Motor neuron (in vitro differentiated cells): ENCODE measurements around the gene FGFR2. TPM values are rescaled to one million over a fixed set of nuclear protein-coding genes. Genes with fewer than 3 reads are reported as not detected.

Source experiments
- ATAC-seq, 8 experiments: fragments of 200-7000 bp; cut with Tn5 transposase; replicated peaks in 6 of 8; 2 replicates each; pipeline ENCODE4 v1.8.0; 2021; ENCODE audit warnings: mild to moderate bottlenecking in 8 of 8, moderate library complexity in 8 of 8
- H3K27ac ChIP-seq, 2 donors: fragments of 250-450 bp; sonication (Bioruptor Pico); 2 replicates each; pipeline ENCODE4 v1.9.0; 2021; ENCODE audit warnings: antibody characterized with exemption in 2 of 2, mild to moderate bottlenecking in 2 of 2, moderate library complexity in 1 of 2
- H3K4me1 ChIP-seq, 2 donors: fragments of 250-450 bp; sonication (Bioruptor Pico); replicated peaks in 1 of 2; 2 replicates each; pipeline ENCODE4 v1.6.1; 2021; ENCODE audit warnings: antibody characterized with exemption in 2 of 2, mild to moderate bottlenecking in 2 of 2, moderate library complexity in 1 of 2
- H3K4me3 ChIP-seq, 5 donors: fragments of 250-450 bp; sonication (Bioruptor Pico); 2 replicates each; pipeline ENCODE4 v1.9.0; 2021; ENCODE audit warnings: antibody characterized with exemption in 5 of 5, mild to moderate bottlenecking in 5 of 5, moderate library complexity in 4 of 5
- WGBS, 10 experiments: fragments of 450-650 bp; shearing (Covaris generic); methylation state at CpG; one replicate each; pipeline ENCODE4 v1.0.0; 2022; 5-methylcytosine and 5-hydroxymethylcytosine counted together
- in situ Hi-C, 9 experiments: fragments of 400-800 bp; cut with MboI; loops; one replicate each; pipeline ENCODE4 v1.15.0; 2021; ENCODE audit warnings: low sequenced_read_pairs in 9 of 9, low pct_unique_long_range_greater_than_20kb in 2 of 9; ENCODE audit not compliant: unreplicated experiment in 9 of 9
- total RNA-seq, 8 experiments: library from RNA; unstranded; fragments of 300-600 nt; gene quantifications; 2 replicates each; pipeline versions ENCODE4 v1.2.3 to v1.2.4, GENCODE V29; 2022

Gene FGFR2
- 10 to 100 TPM in 7 of 8 experiments, under 1 TPM in 1; 0.20 to 100.0 (median 32.4) TPM for total RNA-seq

- ATAC-seq = peak; percentile 67 to 97 (median 75)
- in situ Hi-C loops = no loop called here
- H3K4me3 ChIP-seq = peak within 1 kb of the TSS; percentile 51 to 78 (median 51)
- WGBS, 10 experiments = 0 to 3% (median 2%) methylated on average over 1 to 27 of the region's 92 CpGs; no CpG with 5 or more reads in 3 of the 10 experiments
- H3K4me1 ChIP-seq = peaks cover 38 to 46% of the 10 kb centered on the region in 2 donors
- H3K27ac ChIP-seq = peak within 1 kb of the TSS; percentile 58 to 84
Observed at GRCh38 chr10:121598263-121599249, at the start of gene FGFR2. FGFR2 (minus strand) TSS chr10:121598444; CDS start chr10:121593817, 4,627 bp downstream.

GRCh38 chr10:121647401-121647800 lies 49.2 kb upstream of the FGFR2 start:
- WGBS, 10 experiments = 0 to 100% (median 90%) methylated on average over 1 to 3 of the region's 4 CpGs; no CpG with 5 or more reads in 1 of the 10 experiments
- H3K4me3 ChIP-seq = no peak overlapping the region
- in situ Hi-C loops = no loop called here
- H3K4me1 ChIP-seq = peaks cover 0 to 6% of the 10 kb centered on the region in 2 donors
- no peak overlapping the region for H3K27ac ChIP-seq
- no peak for ATAC-seq

- H3K4me3 ChIP-seq = no peak overlapping the region
- in situ Hi-C loops = no loop called here
Observed at GRCh38 chr10:121645696-121646095, 47.5 kb upstream of the FGFR2 start.

GRCh38 chr10:121644501-121644900 lies 46.3 kb upstream of the FGFR2 start:
- Histone ChIP-seq H3K4me1 (peaks cover 0 to 6% of the 10 kb centered on the region in 2 donors), H3K4me3 (no peak overlapping the region), H3K27ac (no peak overlapping the region)
- WGBS, 10 experiments = 20 to 70% (median 50%) methylated on average over 1 to 2 of the region's 2 CpGs; no CpG with 5 or more reads in 6 of the 10 experiments
- ATAC-seq = peak in 2 of 8 experiments; percentile 31 to 33
- in situ Hi-C loops = no loop called here

More at GRCh38 chr10:121645696-121646095, 47.5 kb upstream of the FGFR2 start:
- WGBS, 10 experiments = 20 to 93% (median 82%) methylated on average over 1 to 7 of the region's 7 CpGs; no CpG with 5 or more reads in 2 of the 10 experiments
- peaks cover 0 to 6% of the 10 kb centered on the region in 2 donors for H3K4me1 ChIP-seq
- no peak for ATAC-seq
- H3K27ac ChIP-seq = no peak overlapping the region

DNA sequence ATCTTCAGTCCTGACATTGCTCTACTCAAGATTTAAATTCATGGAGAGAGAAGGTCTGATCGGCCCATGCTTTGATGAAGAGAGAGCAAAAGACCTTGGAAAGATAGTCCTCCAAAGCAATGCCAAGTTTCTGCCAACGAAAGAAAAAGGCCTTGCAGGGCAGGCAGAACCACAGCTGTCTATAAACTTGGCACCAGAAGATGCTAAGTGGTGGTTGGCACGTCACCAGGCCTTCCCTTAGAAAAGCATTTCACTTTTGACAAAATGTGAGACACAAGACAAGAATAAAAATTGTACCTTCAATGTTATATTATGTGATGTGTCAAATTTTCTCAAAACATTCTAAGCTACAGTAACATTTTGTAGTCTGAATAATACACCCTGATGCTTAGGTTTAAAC lies 42.0 kb upstream of the FGFR2 start:
- H3K27ac ChIP-seq = no peak overlapping the region
- no peak for ATAC-seq
- H3K4me3 ChIP-seq = no peak overlapping the region
- H3K4me1 ChIP-seq = peaks cover 0 to 4% of the 10 kb centered on the region in 2 donors
- WGBS, 10 experiments = 0 to 100% (median 79%) methylated on average over 1 to 3 of the region's 3 CpGs; no CpG with 5 or more reads in 2 of the 10 experiments
- in situ Hi-C loops = no loop called here

DNA sequence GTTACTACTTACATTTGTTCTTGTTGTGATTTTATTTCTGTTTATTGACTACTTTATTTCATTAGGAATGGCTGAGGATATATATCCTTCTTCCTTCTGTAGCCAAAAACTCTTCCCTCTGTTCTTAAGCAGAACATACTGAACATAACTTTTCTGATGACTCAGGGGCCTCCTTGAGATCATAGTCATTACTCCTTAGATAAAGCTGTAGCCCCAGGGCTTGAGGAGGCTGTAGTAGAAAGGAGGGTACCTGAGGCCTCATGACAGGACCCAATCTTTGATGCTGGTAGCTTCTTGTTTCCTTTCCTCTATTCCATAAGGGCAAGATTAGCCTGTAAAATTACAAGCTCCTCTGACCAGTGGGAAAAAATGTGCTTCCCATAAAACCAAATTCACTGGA lies 41.2 kb upstream of the FGFR2 start:
- H3K4me1 ChIP-seq = peaks cover 0 to under 1% of the 10 kb centered on the region in 2 donors
- no peak overlapping the region for H3K4me3 ChIP-seq
- ATAC-seq = no peak
- no peak overlapping the region for H3K27ac ChIP-seq
- in situ Hi-C loops = no loop called here

DNA sequence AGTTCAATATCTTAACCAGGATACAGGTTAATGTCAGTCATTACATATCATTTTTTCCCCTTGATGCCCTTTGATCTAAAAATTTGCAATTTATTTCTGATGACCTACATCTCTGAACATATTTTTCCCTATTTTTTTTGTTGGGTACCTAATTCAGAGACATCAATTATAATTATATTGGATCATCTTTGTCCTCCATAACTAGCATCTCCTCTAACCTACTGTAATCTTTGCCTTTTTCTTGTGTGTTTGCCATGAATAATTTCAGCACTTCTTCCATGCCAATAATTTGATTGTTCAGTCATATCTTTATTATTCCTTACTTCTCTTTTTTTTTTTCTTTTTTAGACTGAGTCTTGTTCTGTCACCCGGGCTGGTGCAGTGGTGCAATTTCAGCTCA lies 39.2 kb upstream of the FGFR2 start:
- no peak for ATAC-seq
- Histone ChIP-seq H3K4me1 (no peaks in the 10 kb centered on the region), H3K27ac (no peak overlapping the region), H3K4me3 (no peak overlapping the region)
- in situ Hi-C loops = no loop called here
- 18 to 100% (median 90%) methylated on average over 1 of the region's 1 CpG; no CpG with 5 or more reads in 3 of the 10 experiments for WGBS, 10 experiments

DNA sequence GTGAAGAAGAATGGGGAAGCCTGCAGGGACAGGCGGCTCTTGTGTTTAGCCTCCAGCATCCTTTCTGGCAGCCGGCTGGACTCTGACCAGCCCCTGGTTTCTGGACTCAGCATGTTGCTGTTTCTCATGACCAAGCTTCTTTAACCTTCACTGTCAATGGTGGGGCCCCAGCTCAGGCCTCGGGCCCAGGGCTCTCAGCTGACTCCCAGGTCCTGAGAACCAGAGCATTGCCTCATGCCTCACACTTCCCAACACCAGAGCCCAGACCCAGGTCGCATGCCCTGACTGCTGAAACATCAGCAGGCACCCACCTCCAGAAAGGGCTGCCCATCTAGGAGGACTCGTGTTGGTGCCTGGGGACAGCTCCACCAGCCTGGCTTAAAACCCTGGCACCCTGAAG lies 34.8 kb upstream of the FGFR2 start:
- in situ Hi-C loops = no loop called here
- ATAC-seq = no peak
- 60 to 100% methylated on average over 1 of the region's 5 CpGs; no CpG with 5 or more reads in 8 of the 10 experiments for WGBS, 10 experiments
- Histone ChIP-seq H3K4me1 (peaks cover 7 to 12% of the 10 kb centered on the region in 2 donors), H3K4me3 (no peak overlapping the region), H3K27ac (no peak overlapping the region)

GRCh38 chr10:121631365-121632029 lies 33.3 kb upstream of the FGFR2 start:
- ATAC-seq = peak in 2 of 8 experiments; percentile 43 to 65
- H3K27ac ChIP-seq = no peak overlapping the region
- 27 to 82% (median 57%) methylated on average over 3 to 8 of the region's 8 CpGs; no CpG with 5 or more reads in 2 of the 10 experiments for WGBS, 10 experiments
- peaks cover 11 to 14% of the 10 kb centered on the region in 2 donors for H3K4me1 ChIP-seq
- H3K4me3 ChIP-seq = no peak overlapping the region
- in situ Hi-C loops = no loop called here

DNA sequence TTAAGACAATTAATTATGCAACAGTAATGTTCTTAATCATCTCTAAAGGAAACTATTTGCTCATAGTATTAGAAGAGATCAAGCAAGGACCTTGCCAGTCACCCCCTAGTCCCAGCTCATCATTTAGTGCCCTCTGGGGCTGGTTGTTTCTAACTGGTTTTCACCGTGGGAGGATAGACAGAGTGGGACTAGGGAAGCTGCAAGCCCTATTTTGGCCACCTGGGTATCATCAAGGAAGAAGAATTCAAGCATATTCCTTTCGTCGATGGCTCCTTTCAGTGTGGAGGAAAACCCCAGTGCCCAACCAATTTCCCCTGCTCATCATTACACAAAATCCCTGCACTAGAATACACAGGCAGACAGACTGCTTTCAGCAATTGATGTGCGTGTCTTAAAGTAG lies 30.6 kb upstream of the FGFR2 start:
- no peak for ATAC-seq
- Histone ChIP-seq H3K27ac (no peak overlapping the region), H3K4me1 (peaks cover 11 to 14% of the 10 kb centered on the region in 2 donors), H3K4me3 (no peak overlapping the region)
- 28 to 87% (median 68%) methylated on average over 1 to 4 of the region's 4 CpGs; no CpG with 5 or more reads in 4 of the 10 experiments for WGBS, 10 experiments
- in situ Hi-C loops = no loop called here

- in situ Hi-C loops = no loop called here
- no peak overlapping the region for H3K27ac ChIP-seq
- peaks cover 11 to 14% of the 10 kb centered on the region in 2 donors for H3K4me1 ChIP-seq
- 3 to 83% (median 62%) methylated on average over 3 to 11 of the region's 15 CpGs for WGBS, 10 experiments
- no peak overlapping the region for H3K4me3 ChIP-seq
- peak in 1 of 8 experiments; percentile 40 for ATAC-seq
Observed at GRCh38 chr10:121627876-121628581, 29.8 kb upstream of the FGFR2 start.

DNA sequence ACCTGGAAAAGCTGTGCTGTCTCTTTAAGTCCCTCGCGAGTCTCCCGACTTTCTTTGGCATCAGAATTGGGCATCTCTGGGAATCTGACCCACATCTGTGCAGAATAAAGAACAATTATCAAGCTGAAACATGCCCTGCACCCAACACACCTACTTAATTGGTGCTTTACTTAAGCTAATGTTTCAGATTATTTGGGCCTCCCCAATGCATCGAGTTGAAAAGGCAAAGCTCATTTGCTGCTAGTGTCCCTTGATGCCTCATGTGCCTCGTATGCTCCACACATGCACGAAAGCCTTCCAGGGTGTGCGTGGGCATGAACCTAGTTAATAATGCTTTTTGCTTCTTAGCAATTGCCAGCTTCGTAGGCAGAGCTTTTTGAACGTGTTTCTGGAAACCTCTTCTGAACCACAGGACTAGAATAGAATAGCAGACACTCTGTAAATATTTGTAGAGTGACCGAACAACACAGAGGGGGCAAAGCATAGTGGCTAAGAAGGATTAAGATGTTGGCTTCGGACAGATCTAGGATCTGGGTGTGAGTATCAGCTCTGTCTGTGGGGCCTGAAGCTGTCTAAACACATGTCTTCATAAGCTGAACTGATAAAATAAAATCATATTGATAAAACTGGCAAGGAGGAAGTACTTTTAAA lies 26.7 kb upstream of the FGFR2 start:
- Histone ChIP-seq H3K4me3 (no peak overlapping the region), H3K27ac (no peak overlapping the region), H3K4me1 (peaks cover 6 to 11% of the 10 kb centered on the region in 2 donors)
- 0 to 82% (median 49%) methylated on average over 1 to 10 of the region's 11 CpGs; no CpG with 5 or more reads in 1 of the 10 experiments for WGBS, 10 experiments
- peak in 1 of 8 experiments; percentile 64 for ATAC-seq
- in situ Hi-C loops = loop anchor here in 3 of 9 experiments (25.0 kb wide), 3 partner anchors 112 to 663 kb away; no protein-coding TSS in a partner anchor
